ENCODE measurements around the gene ABCB6. TPM values are rescaled to one million over a fixed set of nuclear protein-coding genes. Genes with fewer than 3 reads are reported as not detected.

The ABCB6 gene
- polyA plus RNA-seq, 1 donor (not counting 4 experiments of a cell fraction or from before 2014, with no cell fraction given): 10.5 TPM

DNA sequence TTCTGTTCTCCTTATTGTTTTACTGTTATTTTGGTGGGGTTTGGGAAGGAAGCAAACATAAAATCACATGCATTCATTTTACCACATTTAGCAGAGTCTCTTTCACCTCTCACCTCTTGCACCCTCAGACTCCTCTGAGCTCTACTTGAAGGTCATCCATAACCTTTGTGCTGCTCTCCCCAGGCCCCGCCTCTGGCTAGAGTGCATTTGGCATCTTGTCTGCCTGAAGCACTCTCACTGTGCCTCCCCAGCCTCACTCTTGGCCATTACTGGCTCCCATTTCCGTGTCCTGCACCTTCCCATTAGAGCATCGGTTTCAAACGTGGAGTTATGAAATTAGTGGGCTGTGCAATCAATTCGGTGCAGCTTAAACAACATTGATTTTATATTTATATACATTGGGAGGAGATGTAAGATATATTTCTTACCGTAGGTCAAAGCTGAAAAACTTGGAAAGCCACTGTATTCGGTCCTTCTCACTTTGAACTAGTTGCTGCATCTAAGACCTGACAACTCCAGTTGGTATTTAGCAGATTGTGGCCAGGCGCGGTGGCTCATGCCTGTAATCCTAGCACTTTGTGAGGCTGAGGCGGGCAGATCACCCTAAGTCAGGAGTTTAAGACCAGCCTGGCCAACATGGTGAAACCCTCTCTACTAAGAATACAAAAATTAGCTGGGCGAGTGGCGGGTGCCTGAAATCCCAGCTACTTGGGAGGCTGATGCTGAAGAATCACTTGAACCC lies 19.1 kb downstream of the ABCB6 start:
- H2AFZ ChIP-seq (ENCODE audit: control insufficient read depth, low read length): no peak overlapping the region
- no peak overlapping the region for H3K9ac ChIP-seq (ENCODE audit: control insufficient read depth, extremely low read depth, insufficient read depth, low read length)
- H4K20me1 ChIP-seq (ENCODE audit: control insufficient read depth, extremely low read depth, insufficient read depth, low read length): no peaks in the 10 kb centered on the region
- no peaks in the 10 kb centered on the region for H3K79me2 ChIP-seq (ENCODE audit: control insufficient read depth, insufficient read depth, low read length)
- FAIRE-seq (no peak), DNase-seq (ENCODE audit: low read depth, low spot score) (no peak)
- H3K9me1 ChIP-seq (ENCODE audit: control insufficient read depth, extremely low read depth, insufficient read depth, low read length): no peaks in the 10 kb centered on the region
- no peak overlapping the region for H3K4me3 ChIP-seq (ENCODE audit: control insufficient read depth in 2 of 3, extremely low read depth in 1 of 3, insufficient read depth in 2 of 3, low read depth in 1 of 3, low read length in 3 of 3)
- TF ChIP-seq EZH2 (IDR thresholded peaks at IDR 0.05; ENCODE audit: low read length) (no peak), CTCF (optimal IDR thresholded peaks at IDR 0.05 in 1 of 3, IDR thresholded peaks at IDR 0.05 in 1 of 3, conservative IDR thresholded peaks at IDR 0.05 in 1 of 3; ENCODE audit: extremely low read depth in 1 of 3, insufficient read depth in 2 of 3, low read length in 3 of 3) (no peak)
- H3K4me1 ChIP-seq (ENCODE audit: control insufficient read depth, extremely low read depth, insufficient read depth, low read length): no peaks in the 10 kb centered on the region
- H3K36me3 ChIP-seq (ENCODE audit: control insufficient read depth in 2 of 2, extremely low read depth in 1 of 2, insufficient read depth in 2 of 2, low read length in 2 of 2): no peaks in the 10 kb centered on the region
- H3K27ac ChIP-seq (ENCODE audit: control insufficient read depth, insufficient read depth, low read length): no peak overlapping the region
- dilution Hi-C loops (cut with MboI; ENCODE audit: extremely low pct_ligation_motif_present, low sequenced_read_pairs): no loop called here
- no peaks in the 10 kb centered on the region for H3K27me3 ChIP-seq (ENCODE audit: control insufficient read depth, extremely low read depth, insufficient read depth, low read length)
- no peak overlapping the region for H3K4me2 ChIP-seq (ENCODE audit: control insufficient read depth, extremely low read depth, insufficient read depth, low read depth, low read length)
- no peaks in the 10 kb centered on the region for H3K9me3 ChIP-seq (ENCODE audit: control insufficient read depth, low read depth, low read length)

GRCh38 chr2:219198974-219199373 lies 19.8 kb downstream of the ABCB6 start:
- H3K9ac ChIP-seq (ENCODE audit: control insufficient read depth, extremely low read depth, insufficient read depth, low read length): no peak overlapping the region
- H3K27ac ChIP-seq (ENCODE audit: control insufficient read depth, insufficient read depth, low read length): no peak overlapping the region
- no peak overlapping the region for H3K4me2 ChIP-seq (ENCODE audit: control insufficient read depth, extremely low read depth, insufficient read depth, low read depth, low read length)
- no peak for TF ChIP-seq EZH2 (IDR thresholded peaks at IDR 0.05; ENCODE audit: low read length)
- no peak for TF ChIP-seq CTCF (optimal IDR thresholded peaks at IDR 0.05 in 1 of 3, IDR thresholded peaks at IDR 0.05 in 1 of 3, conservative IDR thresholded peaks at IDR 0.05 in 1 of 3; ENCODE audit: extremely low read depth in 1 of 3, insufficient read depth in 2 of 3, low read length in 3 of 3)
- H3K79me2 ChIP-seq (ENCODE audit: control insufficient read depth, insufficient read depth, low read length): no peaks in the 10 kb centered on the region
- no peaks in the 10 kb centered on the region for H3K9me3 ChIP-seq (ENCODE audit: control insufficient read depth, low read depth, low read length)
- no peak for FAIRE-seq
- H3K36me3 ChIP-seq (ENCODE audit: control insufficient read depth in 2 of 2, extremely low read depth in 1 of 2, insufficient read depth in 2 of 2, low read length in 2 of 2): no peaks in the 10 kb centered on the region
- dilution Hi-C loops (cut with MboI; ENCODE audit: extremely low pct_ligation_motif_present, low sequenced_read_pairs): no loop called here
- no peak overlapping the region for H2AFZ ChIP-seq (ENCODE audit: control insufficient read depth, low read length)
- H3K4me3 ChIP-seq (ENCODE audit: control insufficient read depth in 2 of 3, extremely low read depth in 1 of 3, insufficient read depth in 2 of 3, low read depth in 1 of 3, low read length in 3 of 3): no peak overlapping the region
- no peaks in the 10 kb centered on the region for H3K9me1 ChIP-seq (ENCODE audit: control insufficient read depth, extremely low read depth, insufficient read depth, low read length)
- no peak for DNase-seq (ENCODE audit: low read depth, low spot score)
- H3K4me1 ChIP-seq (ENCODE audit: control insufficient read depth, extremely low read depth, insufficient read depth, low read length): no peaks in the 10 kb centered on the region
- no peaks in the 10 kb centered on the region for H3K27me3 ChIP-seq (ENCODE audit: control insufficient read depth, extremely low read depth, insufficient read depth, low read length)
- H4K20me1 ChIP-seq (ENCODE audit: control insufficient read depth, extremely low read depth, insufficient read depth, low read length): no peaks in the 10 kb centered on the region
